Posterior vena cava (tissue), 2 donors: ENCODE data around the gene OSBPL6. TPM values are rescaled to one million over a fixed set of nuclear protein-coding genes. Genes with fewer than 3 reads are reported as not detected.
"Not testable (repeated sequence)": the region's sequence is repeated elsewhere in the genome, so short reads cannot be mapped to it uniquely, and the experiment has no call there.

Experiments used
- DNase-seq: peaks from one replicate; pipeline ENCODE4 v3.0.0-alpha.2; 2020; ENCODE audit warnings: low spot score
- intact Hi-C, 2 donors: fragments of 100-400 bp; cut with DNase I; formaldehyde crosslinking; loops; one replicate each; pipeline versions ENCODE4 v1.14.1 to v1.14.2; 2022 to 2023
- total RNA-seq, 2 donors: library from RNA; stranded (reverse); fragmentation: NEBNext Ultra II Directional; extraction: Animal tissue kit (Norgen Biotek cat#: 25700); gene quantifications; one replicate each; pipeline ENCODE4 v1.2.1, GENCODE V29; 2021
- donor health status: DM: yes; HTN: yes; CAD: no.
- donor health status: DM: yes; HTN: yes; CAD: no.

Gene OSBPL6
- total RNA-seq, 2 donors from 2014 or later: 2.0 to 2.5 TPM

DNA sequence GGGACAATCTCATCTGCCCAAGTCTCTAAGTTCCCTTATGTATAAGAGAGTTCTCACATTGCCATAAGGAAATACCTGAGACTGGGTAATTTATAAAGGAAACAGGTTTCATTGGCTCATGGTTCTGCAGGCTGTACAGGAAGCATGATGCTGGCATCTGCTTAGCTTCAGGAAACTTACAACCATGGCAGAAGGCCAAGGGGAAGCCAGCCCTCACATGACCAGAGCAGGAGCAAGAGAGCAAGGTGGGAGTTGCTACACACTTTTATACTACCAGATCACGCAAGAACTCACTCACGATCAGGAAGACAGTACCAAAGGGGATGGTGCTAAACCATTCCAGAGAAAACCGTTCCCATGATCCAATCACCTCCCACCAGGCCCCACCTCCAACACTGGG lies 182.7 kb downstream of the OSBPL6 start:
- intact Hi-C loops: no loop called here
- DNase-seq: no peak

DNA sequence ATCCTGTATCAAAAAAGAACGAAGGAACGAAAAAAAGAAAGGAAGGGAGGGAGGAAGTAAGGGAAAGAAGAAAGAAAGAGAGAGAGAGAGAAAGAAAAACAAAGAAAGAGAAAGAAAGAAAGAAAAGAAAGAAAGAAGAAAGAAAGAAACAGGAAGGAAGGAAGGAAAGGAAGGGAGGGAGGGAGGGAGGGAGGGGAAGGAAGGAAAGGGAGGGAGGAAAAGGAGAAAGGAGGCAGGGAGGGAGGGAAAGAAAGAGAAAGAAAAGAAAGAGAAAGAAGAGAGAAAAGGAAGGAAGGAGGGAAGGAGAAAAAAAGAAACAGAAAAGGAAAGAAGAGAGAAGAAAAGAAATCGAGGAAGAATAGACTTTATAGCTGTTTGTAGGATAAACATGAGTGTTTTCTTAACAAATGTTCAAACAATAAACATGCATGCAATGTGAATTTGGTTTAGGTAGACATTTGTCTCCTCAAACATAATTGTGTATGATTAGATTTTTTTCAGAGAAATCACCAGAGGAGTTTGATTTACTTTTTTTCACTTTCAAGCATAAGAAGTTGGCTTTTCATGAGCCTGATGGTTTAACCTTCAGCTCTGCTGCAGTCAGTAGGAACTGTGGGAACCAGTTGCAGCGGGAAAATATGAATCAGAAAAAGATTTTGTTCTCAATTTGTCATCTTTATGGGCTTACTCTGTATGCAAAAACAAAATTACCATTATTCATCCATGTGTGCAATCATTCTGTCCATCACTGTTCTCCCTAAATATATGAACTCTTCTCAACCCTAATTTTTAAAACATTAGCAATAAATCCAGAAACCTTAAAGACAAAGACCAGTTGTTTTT lies 185.1 kb downstream of the OSBPL6 start:
- intact Hi-C loops: no loop called here
- no peak for DNase-seq

DNA sequence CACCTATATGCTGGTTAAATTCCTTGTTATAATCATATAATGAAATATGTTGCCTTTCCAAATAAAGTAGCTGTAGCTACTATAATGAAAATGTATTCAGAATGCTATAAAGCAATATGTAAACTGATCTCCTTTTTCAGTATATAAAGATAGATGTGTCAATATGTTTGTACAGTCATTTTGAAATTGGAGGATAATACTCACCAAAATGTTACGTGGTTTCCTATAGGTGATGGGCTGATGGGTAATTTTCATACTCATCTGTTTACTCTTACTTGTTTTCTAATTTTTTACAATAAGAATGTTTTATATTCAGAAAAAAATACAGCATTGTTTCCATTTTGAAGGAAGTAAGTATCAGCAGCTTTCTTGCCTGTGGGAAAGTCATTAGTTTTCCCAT lies 186.5 kb downstream of the OSBPL6 start:
- intact Hi-C loops: no loop called here
- DNase-seq: no peak

DNA sequence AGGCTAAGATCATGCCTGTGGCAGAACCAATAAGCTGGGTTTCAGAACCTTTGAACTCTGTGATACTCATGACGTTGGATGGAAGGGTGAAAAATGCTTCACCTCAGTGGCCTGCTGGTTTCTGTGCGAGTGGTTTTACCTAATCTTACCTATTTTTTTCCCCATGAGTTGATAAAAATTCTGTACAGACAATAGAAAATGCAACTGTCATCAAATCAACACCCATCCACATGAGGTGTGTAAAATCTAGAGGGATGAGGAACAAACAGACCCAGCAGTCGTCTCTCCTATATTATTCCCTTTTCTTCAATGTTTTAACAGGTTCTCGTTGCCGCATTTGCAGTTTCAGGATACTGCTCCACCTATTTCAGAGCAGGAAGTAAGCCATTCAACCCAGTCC lies 189.4 kb downstream of the OSBPL6 start:
- DNase-seq: no peak
- intact Hi-C loops: no loop called here

DNA sequence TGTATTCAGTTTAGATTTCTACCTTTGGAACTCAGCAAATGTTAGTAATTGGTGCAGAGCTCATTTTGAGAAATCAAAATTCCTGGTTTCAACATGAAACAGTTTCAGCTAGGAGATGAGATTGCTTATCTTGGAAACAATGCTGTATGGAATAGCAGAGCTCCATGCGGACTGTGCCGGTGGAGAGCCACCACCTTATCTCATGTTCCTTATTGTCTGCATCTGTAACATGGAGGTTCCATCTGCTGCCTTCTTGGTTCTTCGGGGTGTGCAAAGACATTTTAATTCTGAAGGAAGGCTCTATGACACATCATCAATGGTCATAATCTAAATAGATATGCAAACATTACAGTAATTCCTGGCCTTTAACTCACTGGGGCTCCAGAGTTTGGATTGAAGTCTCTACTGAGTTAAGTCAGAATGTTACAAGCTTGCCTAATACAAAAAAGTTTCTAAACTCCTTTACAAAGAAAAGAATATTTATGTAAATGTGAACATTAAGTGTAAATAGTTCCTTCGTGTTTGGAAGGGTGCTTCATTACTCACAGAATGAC lies 191.4 kb downstream of the OSBPL6 start:
- intact Hi-C loops: no loop called here
- no peak for DNase-seq

DNA sequence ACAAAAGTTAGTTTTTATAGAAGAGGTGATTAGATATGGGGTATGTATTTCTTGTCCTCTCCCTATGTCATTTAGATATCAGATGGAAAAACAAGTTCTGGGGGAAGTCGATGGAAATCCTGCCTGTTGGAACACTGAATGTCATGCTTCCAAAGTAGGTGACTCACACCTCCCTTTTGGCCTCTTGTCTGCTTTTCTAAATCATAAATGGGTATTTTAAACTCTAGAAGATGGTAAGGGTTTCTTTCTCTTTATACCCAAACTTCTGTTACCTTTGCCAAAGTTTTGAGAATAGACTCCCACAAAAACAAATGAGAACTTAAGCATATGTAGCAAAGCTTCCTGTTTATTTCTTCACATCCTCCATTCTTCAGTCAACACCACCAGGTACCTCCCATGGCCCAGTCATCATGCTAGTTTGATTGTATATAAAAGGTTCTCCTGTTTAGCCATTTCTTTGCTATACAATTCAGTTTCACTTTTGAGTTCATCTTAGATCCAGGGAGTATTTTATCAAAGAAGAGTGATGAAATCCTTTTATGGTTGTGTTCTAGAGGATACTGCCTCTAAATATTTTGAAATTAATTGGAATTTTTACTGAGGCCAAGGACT lies 192.8 kb downstream of the OSBPL6 start:
- intact Hi-C loops: no loop called here
- DNase-seq: no peak

DNA sequence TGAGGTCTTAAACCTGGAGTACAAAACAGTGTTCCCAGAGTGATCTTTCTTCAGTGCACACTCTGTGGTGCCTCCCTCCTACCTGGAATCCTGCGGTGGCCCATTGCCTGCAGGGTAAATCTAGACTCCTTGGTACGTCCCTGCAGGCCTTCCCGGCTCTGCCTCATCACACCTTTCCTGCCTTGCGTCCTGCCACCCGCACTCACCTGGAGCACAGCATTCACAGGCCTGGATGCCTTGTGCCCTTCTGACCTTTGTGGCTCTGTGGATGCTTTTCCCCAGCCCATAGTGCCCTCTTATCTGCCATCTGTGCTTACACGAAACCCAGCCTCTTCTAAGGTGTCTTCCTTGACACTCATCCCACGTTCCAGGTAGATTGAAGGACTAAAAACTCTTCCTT lies 194.0 kb downstream of the OSBPL6 start:
- no peak for DNase-seq
- intact Hi-C loops: no loop called here

DNA sequence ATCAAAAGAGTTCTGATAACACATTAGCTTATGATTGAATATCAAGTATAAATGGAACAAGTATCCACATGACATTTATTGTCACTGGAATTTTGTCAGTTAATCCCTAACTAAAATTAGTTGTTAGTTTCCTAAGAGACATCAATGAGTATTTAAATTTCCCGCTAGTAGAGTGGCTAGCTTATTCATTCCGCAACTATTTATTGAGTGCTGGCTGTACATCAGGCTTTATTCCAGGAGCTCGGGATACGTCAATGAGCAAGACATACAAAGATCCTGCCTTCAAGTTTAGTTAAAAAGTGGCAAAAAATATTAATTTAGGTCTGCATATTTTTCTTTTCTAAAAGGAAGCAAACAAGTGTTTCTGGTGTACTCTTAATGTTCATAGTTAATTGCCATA lies 197.4 kb downstream of the OSBPL6 start:
- intact Hi-C loops: no loop called here

DNA sequence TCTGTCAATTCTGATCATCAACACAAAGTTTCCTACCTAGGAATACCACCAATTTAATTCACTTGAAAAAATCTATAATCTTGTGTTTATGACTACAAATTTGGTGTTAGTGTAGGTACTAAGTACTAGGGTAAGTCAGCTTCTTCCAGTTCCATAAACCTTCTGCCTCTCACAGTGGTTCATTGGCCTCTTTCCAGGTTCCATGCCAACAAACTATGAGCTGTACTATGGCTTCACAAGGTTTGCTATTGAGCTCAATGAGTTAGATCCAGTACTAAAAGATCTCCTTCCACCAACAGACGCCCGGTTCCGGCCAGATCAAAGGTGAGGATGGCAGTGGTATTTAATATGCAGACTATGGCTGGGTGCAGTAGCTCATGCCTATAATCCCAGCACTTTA lies 197.9 kb downstream of the OSBPL6 start:
- intact Hi-C loops: no loop called here
- no peak for DNase-seq

More for the DNA sequence above, 197.4 kb downstream of the OSBPL6 start:
- no peak for DNase-seq

DNA sequence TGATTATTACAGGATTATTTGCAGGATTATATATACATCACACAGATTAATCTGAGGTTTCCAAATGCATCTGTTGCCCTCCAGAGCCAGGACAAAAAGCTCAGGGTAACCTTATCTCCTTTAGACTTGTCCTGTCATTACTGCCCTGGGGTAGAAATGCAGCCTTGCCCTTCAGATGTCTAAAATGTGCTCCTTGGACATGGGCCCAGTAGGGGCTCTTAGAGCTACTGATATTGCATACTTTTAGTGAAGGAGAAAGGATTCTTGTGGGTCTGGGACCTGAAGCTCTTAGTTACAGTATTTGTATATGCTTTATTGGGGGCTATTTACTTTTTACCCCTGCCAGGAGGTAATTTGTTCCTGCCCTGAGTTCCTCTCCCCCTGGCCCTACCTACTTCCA lies 200.5 kb downstream of the OSBPL6 start:
- DNase-seq: no peak
- intact Hi-C loops: no loop called here

DNA sequence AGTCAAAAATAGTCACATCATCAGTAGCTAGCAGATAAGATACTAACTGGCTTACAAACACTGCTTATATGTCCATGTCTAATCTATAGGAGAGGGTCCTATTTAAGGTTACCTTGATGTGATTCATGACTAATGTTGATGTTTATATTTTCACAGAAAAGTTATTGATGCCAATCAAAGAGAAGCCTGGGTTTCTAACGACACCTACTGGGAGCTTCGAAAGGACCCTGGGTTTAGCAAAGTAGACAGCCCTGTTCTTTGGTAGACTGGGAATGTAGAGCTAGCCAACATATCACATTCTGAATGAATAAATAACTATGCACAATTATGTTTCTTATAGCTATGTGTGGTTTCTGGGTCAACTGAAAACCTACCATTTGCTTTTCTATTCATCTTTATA lies 201.0 kb downstream of the OSBPL6 start:
- intact Hi-C loops: no loop called here

DNA sequence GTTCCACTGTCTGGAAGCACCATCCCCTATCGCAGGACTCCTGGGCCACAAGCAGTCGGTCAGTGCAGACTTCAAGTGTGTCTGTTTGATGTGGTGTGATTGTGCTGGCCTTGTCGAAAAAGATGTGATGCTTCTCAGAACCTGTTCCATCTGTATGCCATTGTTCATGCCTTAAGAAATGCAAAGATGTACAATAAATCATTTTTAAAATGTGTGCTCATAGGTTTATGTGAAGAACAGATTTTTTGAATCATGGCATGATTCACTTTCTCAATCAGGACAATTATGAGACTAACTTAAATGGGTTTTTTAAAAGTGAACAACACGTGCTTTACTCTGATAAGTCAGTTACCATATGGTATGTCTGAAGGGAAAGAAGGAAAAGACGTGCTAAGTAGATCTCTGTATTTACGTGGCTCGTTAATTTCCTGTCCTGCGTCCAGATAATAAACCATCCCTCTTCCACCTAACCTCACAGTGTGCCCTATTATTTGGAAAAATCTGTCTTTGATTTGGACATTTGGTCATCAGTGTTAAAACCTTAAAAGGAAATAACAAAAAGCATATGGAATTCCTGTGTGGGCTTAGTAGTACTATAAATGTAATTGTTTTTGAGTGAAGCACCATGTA lies 201.7 kb downstream of the OSBPL6 start:
- DNase-seq: no peak
- intact Hi-C loops: no loop called here

More for the DNA sequence above, 201.0 kb downstream of the OSBPL6 start:
- no peak for DNase-seq

DNA sequence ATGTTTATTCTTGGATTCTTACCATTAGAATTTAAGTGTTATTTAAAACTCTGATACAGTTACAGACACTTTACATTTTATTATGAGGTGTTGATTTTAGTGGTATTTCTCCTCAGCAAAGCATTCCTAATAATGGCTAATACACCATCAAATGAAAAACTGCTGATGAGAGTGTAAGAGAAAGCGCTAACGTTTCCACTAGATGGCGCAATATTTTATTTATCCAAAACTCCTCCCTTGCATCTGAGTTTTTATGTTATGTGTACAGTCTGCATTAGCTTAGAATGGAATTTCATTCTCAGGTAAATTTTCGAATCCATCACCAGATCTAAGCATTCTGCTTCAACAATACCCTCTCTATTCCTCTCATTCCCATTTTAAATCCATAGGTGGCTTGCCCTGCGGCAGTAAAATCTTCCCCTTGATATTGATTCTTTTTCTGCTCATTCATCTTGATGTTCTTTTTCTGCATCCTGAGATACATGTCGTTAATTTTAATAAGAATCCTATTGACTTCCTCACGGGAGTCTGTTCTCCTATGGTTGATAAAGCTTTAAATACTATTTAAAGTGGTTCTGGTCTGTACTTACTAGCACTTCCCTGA lies 202.8 kb downstream of the OSBPL6 start:
- DNase-seq: no peak
- intact Hi-C loops: no loop called here

DNA sequence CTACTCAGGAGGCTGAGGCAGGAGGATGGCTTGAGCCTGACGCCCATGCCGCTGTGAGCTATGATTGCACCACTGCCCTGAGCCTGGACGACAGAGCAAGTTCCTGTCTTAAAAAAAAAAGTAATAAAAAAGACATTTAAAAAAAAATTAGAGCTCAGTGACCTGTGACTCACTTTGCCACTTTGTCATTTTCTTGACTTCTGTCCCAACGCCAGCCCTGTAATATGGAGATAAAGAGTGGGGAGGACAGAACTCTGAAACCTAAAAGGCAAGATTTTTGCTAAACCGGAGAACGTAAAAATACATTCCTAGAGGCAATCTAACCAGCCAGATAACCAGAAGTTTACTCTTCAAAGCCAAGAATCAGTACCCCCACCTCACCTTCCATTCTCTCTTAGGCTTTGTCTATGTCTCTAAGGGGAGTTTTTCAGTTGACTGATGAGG lies 207.7 kb downstream of the OSBPL6 start:
- intact Hi-C loops: no loop called here
- DNase-seq: no peak

DNA sequence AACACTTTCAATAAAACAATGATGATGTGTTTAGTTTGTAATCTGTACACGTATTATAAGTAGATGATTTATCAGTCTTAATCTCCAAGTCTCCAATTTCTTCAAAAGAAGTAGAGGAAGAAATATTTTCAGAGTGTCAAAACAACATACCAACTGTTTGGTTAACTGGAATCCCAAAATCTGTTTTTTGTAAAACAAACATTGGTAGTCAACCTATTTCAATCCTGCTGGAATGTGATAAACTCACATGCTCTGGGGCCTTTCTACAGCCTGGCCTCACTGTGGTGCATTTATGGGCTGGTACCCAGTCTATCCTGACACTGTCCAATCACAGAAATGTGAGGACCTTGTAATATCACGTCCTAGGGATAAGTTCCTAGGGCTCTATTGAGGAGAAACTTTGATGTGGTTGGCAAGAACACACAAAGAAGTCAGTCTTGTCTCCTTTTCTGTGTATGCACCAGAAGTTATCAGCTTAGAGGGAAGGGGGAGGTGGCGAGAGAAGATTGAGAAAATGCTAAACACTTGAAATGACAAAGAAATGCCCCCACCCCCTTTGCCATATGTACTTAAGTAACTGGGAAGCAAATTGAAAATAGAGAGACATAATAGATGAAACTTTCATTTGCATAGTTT lies 209.5 kb downstream of the OSBPL6 start:
- no peak for DNase-seq
- intact Hi-C loops: no loop called here

DNA sequence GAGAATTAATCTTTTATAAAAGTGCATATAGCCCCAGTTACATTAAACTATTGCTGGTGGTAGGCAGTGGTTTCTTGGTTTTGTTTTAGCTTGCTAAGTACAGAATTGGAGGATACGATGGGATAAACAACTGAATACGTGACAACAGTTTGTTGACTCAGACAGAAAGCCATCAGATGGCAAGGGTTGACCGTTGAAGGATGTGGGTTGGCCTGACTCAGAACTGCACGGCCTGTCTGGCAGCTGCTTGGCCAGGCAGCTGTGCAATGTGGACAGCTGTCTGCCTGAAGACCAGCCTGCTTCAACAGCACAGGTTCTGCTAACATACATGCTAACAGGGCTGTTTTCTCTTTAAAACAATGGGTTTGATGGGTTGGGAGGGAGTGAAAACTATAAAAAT lies 210.1 kb downstream of the OSBPL6 start:
- no peak for DNase-seq
- intact Hi-C loops: no loop called here

DNA sequence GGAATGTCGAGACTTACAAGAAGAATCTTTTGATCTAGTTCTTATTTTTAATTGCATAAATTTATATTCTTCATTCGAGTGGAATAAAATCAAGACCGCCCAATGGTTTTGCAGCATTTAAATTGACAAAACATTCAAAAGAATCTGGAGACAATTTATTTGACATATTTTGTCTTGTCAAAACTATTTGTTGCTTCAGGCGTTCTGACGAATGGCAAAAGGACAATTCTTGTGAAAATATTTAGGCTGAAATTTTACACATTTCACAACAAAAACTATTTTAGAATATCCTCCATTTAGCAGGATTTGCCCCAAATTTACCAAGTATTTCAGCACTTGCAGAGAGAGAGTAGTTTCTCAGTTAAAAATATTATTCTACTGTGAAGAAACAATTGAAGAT lies 214.9 kb downstream of the OSBPL6 start:
- no peak for DNase-seq
- intact Hi-C loops: no loop called here

DNA sequence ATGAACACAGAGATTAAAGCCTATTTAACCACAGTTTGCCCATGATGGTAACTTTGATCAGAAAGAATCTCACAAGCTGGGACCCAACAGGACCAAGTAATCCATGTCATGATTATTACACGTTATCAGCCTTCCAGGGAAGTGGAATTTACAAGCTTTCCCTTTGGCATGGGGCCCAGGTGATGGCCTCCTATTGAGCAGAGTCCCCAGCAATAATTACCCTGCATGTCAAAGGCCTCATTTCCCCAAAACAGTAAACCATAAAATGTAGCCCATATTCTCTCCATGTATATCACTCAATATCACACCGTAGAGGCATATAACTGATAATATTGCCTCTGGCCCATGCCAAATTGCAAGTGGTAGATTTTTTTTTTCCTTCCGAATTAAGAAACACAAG lies 217.7 kb downstream of the OSBPL6 start:
- no peak for DNase-seq
- intact Hi-C loops: loop anchor here in 1 of 2 donors (10.0 kb wide), 1 partner anchor 297 kb away; the partner anchor contains the start of gene RBM45

DNA sequence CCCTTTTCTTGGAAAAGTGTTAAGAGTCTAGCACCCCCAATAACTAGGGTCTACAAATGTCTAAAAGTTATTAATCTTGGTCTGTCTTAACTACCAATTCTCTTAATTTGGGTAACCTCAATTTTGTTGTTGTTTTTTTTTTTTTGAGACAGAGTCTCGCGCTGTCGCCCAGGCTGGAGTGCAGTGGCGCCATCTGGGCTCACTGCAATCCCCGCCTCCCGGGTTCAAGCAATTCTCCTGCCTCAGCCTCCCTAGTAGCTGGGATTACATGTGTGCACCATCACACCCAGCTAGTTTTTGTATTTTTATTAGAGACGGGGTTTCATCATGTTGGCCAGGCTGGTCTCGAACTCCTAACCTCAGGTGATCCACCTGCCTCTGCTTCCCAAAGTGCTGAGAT lies 218.1 kb downstream of the OSBPL6 start:
- DNase-seq: not testable (repeated sequence)
- intact Hi-C loops: loop anchor here in 1 of 2 donors (10.0 kb wide), 1 partner anchor 298 kb away; the partner anchor contains the start of gene RBM45
